Epithelial cell of esophagus (primary cell): Measurements from ENCODE around the gene PTGS2.

Experiments used
- DNase-seq: peaks from one replicate; pipeline ENCODE4 v3.0.0; 2010; ENCODE audit warnings: low read depth
- H3K4me3 ChIP-seq: 2 replicates; pipeline ENCODE4 v1.5.1; 2011; ENCODE audit warnings: mild to moderate bottlenecking, low read length, control low read depth
- CTCF ChIP-seq: IDR thresholded peaks from 2 replicates; pipeline ENCODE4 v1.5.1; 2011; ENCODE audit warnings: low read depth, mild to moderate bottlenecking, low read length, control low read depth, inconsistent platforms; ENCODE audit not compliant: insufficient read depth; ENCODE audit errors: missing control alignments

Gene PTGS2

GRCh38 chr1:186681801-186682200, 1.6 kb upstream of the PTGS2 start:
- no peak overlapping the region for H3K4me3 ChIP-seq
- peak; percentile 71 for DNase-seq
- no peak for TF ChIP-seq CTCF

DNA sequence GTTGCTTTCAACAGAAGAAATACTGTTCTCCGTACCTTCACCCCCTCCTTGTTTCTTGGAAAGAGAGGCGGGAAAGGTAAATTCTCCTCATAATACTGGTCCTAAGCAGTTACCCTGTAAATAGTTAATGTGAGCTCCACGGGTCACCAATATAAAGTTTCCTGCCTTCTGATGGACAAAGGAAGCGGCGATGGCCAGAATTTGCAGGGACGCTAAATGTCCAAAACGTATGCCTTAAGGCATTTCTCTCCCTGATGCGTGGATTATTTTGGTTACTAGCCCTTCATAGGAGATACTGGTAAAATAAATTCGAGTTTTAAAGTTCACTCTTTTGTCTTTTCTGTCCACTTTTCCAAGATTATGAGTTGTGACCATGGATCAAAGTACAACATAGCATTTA, 898 bp upstream of the PTGS2 start:
- TF ChIP-seq CTCF, result no peak
- H3K4me3 ChIP-seq, result peak overlapping the region; percentile 80
- no peak for DNase-seq

DNA sequence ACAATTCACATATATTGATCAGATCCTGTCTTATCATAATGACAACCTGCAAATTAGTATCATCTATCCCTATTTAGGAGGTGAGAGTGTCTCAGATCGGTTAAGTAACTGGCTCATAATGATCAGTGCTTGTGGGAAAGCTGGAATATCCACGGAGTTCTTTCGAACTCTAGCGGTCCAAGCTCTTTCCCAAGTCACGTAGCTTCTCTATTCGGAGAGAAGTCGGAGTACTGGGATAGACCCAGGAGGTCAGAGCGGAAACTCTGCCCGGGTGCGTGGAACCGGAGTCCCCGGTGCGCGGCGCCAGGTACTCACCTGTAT, 339 bp downstream of the PTGS2 start:
- DNase-seq, result no peak
- TF ChIP-seq CTCF, result no peak
- H3K4me3 ChIP-seq, result peak overlapping the region; percentile 80

DNA sequence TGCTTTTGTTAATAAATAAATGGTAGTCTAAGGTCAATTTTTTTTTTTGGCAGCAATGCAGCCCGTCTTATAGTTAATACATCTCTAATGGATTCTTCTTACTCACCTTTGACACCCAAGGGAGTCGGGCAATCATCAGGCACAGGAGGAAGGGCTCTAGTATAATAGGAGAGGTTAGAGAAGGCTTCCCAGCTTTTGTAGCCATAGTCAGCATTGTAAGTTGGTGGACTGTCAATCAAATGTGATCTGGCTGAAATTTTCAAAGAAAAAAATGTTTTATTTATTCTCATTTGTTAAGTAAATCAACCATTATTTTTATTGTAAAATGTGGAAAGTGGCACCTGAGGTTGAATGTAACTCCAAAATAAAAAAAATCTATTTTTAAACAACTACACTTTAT, 2.1 kb downstream of the PTGS2 start:
- no peak overlapping the region for H3K4me3 ChIP-seq
- TF ChIP-seq CTCF, result no peak
- DNase-seq, result no peak

- no peak overlapping the region for H3K4me3 ChIP-seq
- DNase-seq, result no peak
- no peak for TF ChIP-seq CTCF
Observed at GRCh38 chr1:186672596-186672995, 7.6 kb downstream of the PTGS2 start.

- no peak for TF ChIP-seq CTCF
- H3K4me3 ChIP-seq, result no peak overlapping the region
- no peak for DNase-seq
Observed at GRCh38 chr1:186672131-186672530, 8.1 kb downstream of the PTGS2 start.

DNA sequence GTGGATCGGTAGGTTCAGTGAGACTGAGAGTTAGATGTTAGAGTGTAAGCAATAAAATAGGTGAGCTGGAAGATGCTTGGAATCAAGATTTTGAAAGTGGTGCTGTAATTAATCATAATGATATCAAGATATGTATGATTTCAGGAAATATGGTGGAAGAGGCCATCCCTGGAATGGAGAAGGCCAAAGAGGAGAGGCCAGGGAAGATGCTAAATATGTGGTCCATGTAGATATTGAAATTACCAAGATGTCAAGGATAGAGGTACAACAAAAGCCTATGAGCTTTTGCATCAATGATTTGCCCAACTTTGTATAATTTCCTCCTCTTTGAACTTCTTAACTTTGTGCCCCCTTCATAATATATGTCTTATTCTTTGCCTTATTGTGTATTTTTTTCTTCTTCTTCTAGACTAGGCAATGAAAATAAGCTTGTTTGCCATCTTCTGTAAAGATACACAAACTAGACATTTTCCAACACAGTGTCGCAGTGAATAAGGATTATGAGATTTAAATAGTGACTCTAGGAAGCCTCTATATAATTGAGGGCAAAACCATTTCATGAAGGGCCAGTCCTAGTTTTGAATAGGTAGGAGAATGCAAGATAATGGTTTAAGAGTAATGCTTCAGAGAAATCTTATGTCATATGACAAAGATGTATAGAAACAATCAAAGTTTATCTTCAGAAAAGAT, 8.9 kb downstream of the PTGS2 start:
- no peak overlapping the region for H3K4me3 ChIP-seq
- no peak for TF ChIP-seq CTCF
- DNase-seq, result peak; percentile 45
